ENCODE measurements around the gene ZNF605.
"Not testable (repeated sequence)": the region's sequence is repeated elsewhere in the genome, so short reads cannot be mapped to it uniquely, and the experiment has no call there.

Gene ZNF605

GRCh38 chr12:132949936-132950837 lies 5.9 kb downstream of the ZNF605 start:
- in situ Hi-C loops (cut with MboI; ENCODE audit: low sequenced_read_pairs), result no loop called here

- in situ Hi-C loops (cut with MboI; ENCODE audit: low sequenced_read_pairs), result no loop called here
Observed at GRCh38 chr12:132948146-132949066, 7.7 kb downstream of the ZNF605 start.

DNA sequence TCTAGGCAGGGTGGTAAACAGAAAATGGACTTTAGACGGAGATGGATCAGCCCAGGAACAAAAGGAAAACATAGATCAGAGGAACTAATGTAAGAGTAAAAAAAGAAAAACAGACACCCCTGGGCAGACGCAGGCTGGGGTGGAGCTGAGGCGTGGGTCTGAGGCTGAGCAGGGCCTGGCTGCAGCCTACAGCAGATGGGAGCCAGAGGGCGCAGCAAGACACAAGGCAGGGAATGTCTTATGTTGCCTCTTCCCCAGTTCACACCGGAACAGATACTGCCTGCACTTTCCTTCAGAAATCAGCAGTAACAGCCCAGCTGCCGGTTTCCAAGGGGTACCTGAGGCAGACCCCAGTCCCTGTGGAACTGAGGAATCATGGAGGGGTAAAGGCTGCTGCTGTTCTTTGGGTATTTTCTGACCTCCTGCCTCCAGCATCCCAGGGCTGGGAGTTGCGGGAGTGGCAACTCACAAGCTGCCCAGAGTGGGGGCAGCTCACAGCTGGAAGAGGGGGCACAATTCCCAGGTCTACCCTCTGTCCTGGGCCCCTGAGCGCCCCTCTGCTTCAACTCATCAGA lies 9.8 kb downstream of the ZNF605 start:
- in situ Hi-C loops (cut with MboI; ENCODE audit: low sequenced_read_pairs), result no loop called here

GRCh38 chr12:132945806-132946205 lies 10.3 kb downstream of the ZNF605 start:
- in situ Hi-C loops (cut with MboI; ENCODE audit: low sequenced_read_pairs), result no loop called here

DNA sequence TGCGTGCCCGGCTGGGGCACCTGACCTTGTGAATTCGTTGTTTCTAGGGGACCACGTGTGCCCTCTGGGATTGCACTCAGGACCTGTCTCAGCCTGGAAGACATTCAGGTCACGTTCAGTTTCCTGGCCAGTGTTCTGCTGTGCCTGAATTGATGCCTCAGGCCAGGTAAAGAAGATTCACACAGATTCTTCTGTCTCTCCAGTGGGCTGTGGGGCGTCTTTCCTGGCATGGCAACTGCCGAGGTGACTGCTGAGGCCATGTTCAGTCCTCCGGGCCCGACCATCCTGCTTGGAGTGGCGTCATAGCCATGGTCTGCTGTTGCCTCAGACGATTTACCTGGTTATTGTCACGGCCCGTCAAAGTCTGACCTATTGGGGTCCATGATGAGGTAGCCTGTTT lies 13.5 kb downstream of the ZNF605 start:
- in situ Hi-C loops (cut with MboI; ENCODE audit: low sequenced_read_pairs), result no loop called here

- in situ Hi-C loops (cut with MboI; ENCODE audit: low sequenced_read_pairs), result no loop called here
Observed at GRCh38 chr12:132941336-132941954, 14.7 kb downstream of the ZNF605 start.

DNA sequence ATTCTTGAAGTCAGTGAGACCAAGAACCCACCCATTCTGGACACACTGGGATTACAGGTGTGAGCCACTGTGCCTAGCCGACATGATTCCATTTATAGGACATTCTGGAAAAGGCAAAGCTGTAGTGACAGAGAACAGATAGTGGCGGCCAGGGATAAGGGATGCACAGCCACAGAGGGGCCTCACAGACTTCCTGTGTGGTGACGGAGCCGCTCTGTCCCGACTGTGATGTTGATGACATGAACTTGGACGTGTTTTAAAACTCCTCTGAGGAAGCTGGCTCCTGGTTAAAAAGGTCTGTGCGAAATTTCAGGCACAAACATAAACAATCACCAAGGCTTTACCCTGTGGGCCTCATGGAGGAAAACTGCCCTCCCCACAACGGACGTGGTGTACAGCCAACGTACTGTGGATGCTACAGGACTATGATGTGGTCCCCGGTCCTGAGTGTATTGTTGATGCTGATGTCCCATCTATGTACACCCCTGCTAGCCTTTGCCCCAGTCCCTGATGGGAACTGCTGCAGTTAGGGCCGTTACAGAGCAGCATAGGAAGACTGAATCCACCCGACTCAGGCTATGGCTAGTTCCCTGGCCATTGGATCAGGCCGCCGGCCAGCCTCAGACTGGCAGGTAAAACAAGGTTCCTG lies 15.9 kb downstream of the ZNF605 start:
- in situ Hi-C loops (cut with MboI; ENCODE audit: low sequenced_read_pairs), result no loop called here

GRCh38 chr12:132938807-132939206 lies 17.3 kb downstream of the ZNF605 start:
- in situ Hi-C loops (cut with MboI; ENCODE audit: low sequenced_read_pairs), result not testable (repeated sequence)

DNA sequence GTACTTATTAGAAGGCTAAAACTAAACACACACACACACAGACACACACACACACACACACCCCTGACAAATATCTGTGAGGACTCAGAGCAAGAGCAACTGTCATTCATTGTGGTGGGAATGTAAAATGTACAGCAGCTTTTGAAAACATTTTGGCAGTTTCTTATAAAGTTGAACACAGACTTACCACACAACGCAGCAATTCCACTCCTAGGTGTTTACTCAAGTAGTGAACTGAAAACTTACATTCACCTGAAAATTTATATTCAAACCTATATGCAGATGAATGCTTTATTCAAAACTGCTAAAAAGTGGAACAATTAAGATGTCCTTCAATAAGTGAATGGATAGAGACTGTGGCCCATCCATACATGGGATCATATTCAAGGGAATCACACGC lies 18.6 kb downstream of the ZNF605 start:
- in situ Hi-C loops (cut with MboI; ENCODE audit: low sequenced_read_pairs), result no loop called here

DNA sequence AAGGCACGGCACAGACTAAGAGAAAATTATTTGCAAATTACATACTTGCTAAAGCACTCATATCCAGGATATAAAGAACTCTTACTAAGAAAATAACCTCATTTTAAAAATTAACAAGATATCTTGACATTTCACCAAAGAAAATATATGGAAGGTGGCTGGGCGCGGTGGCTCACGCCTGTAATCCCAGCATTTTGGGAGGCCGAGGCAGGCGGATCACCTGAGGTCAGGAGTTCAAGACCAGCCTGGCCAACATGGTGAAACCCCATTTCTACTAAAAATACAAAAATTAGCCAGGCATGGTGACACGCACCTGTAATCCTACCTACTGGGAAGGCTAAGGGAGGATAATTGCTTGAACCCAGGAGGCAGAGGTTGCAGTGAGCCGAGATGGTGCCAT lies 19.2 kb downstream of the ZNF605 start:
- in situ Hi-C loops (cut with MboI; ENCODE audit: low sequenced_read_pairs), result not testable (repeated sequence)

GRCh38 chr12:132936163-132936562 lies 19.9 kb downstream of the ZNF605 start:
- in situ Hi-C loops (cut with MboI; ENCODE audit: low sequenced_read_pairs), result no loop called here

DNA sequence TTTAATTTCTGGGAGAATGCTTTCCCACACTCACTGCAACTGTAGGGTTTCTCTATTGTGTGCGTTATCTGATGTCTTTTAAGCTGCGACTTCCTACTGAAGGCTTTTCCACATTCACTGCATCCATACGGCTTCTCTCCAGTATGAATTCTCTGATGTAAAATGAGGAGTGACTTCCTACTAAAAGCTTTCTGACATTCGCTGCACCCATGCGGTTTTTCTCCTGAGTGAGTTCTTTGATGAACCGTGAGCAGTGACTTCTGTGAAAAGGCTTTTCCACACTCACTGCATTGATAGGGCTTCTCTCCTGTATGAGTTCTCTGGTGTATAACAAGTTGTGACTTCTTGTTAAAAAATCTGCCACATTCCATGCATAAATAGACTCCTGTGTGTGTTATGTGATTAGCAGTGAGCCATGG lies 29.7 kb downstream of the ZNF605 start:
- in situ Hi-C loops (cut with MboI; ENCODE audit: low sequenced_read_pairs), result no loop called here

GRCh38 chr12:132925597-132926414 lies 30.3 kb downstream of the ZNF605 start:
- in situ Hi-C loops (cut with MboI; ENCODE audit: low sequenced_read_pairs), result no loop called here

- in situ Hi-C loops (cut with MboI; ENCODE audit: low sequenced_read_pairs), result no loop called here
Observed at GRCh38 chr12:132924356-132924755, 31.8 kb downstream of the ZNF605 start.

DNA sequence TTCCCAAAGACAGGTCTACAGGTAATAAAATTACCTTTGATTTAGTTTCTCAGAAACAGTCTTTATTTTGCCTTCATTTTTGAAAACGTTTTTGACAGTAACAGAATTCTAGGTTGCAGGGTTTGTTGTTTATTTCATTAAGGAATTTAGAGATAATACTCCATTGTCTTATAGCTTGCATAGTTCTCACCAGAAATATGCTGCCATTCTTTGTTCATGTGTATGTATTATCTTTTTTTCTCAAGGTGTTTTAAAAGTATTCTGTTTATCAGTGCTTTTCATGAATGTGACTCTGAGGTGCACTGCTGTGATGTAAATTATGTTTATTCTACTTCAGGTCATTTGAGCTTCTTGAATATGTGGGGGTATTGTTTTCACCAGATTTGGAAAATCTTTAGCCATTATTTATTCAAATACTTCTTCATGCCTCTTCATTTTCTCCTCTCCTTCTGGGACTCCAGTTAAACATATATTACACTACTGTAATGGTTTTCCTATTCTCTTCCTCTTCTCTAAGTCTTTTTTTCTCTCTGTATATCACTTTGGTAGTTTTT lies 32.7 kb downstream of the ZNF605 start:
- in situ Hi-C loops (cut with MboI; ENCODE audit: low sequenced_read_pairs), result no loop called here

- in situ Hi-C loops (cut with MboI; ENCODE audit: low sequenced_read_pairs), result no loop called here
Observed at GRCh38 chr12:132922676-132923075, 33.4 kb downstream of the ZNF605 start.

GRCh38 chr12:132921685-132922084 lies 34.4 kb downstream of the ZNF605 start:
- in situ Hi-C loops (cut with MboI; ENCODE audit: low sequenced_read_pairs), result no loop called here

- in situ Hi-C loops (cut with MboI; ENCODE audit: low sequenced_read_pairs), result no loop called here
Observed at GRCh38 chr12:132918680-132919079, 37.4 kb downstream of the ZNF605 start.

DNA sequence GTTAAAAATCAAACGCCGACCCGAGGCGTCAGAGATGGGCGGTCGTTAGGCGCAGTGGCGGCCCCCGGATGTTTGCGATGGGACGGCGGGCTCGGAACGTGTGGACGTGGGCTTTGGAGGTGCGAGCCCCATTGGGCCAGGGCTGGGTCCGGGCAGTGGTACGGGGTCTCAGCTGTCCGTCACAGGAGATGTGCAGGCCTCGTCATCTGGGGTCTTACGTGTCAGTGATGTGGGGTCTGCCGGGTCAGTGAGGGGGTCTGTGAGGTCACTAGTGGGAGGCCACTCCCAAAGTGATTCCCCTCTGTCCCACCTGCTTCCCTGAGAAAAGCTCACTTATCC lies 47.1 kb downstream of the ZNF605 start:
- in situ Hi-C loops (cut with MboI; ENCODE audit: low sequenced_read_pairs), result no loop called here

Measured in HL-60/S4 treated with phorbol 12-myristate 13-acetate at 8.2 ng/mL for 4 days and 3 days (cell line).